IPS-15b (cell line): Measurements from ENCODE around the gene SMARCB1.

Source experiments
- H3K27me3 ChIP-seq: one replicate; pipeline ENCODE4 v1.6.1; 2013; ENCODE audit warnings: low read length; ENCODE audit not compliant: control insufficient read depth, insufficient read depth
- H3K36me3 ChIP-seq: one replicate; pipeline ENCODE4 v1.6.1; 2013; ENCODE audit warnings: low read length; ENCODE audit not compliant: control insufficient read depth, insufficient read depth
- H3K4me1 ChIP-seq: one replicate; pipeline ENCODE4 v1.6.1; 2013; ENCODE audit warnings: mild to moderate bottlenecking, low read length; ENCODE audit not compliant: control insufficient read depth, insufficient read depth
- H3K4me3 ChIP-seq: one replicate; pipeline ENCODE4 v1.5.1; 2013; ENCODE audit warnings: low read depth, low read length
- H3K9ac ChIP-seq: one replicate; pipeline ENCODE4 v1.6.1; 2013; ENCODE audit warnings: low read depth, mild to moderate bottlenecking, low read length
- H3K9me3 ChIP-seq: one replicate; pipeline ENCODE4 v1.6.1; 2013; ENCODE audit warnings: mild to moderate bottlenecking, low read length; ENCODE audit not compliant: control insufficient read depth, insufficient read depth

The SMARCB1 gene

GRCh38 chr22:23786752-23787599 is at the start of gene SMARCB1:
SMARCB1 (plus strand) TSS chr22:23786966; CDS start chr22:23787170, 204 bp downstream.
- peaks cover 8% of the 10 kb centered on the region for H3K36me3 ChIP-seq
- no peaks in the 10 kb centered on the region for H3K27me3 ChIP-seq
- no peaks in the 10 kb centered on the region for H3K9me3 ChIP-seq
- H3K4me3 ChIP-seq = peak within 1 kb of the TSS; percentile 92
- H3K9ac ChIP-seq = peak within 1 kb of the TSS; percentile 95
- peaks cover 7% of the 10 kb centered on the region for H3K4me1 ChIP-seq

DNA sequence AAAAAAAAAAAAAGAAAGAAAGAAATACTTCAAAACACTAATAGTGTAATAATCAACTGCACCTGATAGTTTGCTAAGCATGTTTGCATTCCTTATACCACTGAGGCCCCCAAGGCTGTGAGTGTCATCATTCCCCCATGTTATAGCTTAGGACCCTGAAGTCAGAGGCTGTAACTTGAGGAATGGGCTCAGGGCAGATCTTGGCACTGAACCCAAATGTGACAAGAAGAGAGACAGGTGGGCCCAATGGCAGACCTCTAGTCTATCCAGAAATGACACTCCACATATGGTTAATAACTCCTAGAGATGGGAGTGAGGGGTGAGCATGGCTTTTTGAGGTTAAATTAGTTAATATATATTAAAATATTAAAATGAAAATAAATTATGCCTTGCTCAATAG is 49.1 kb upstream of the SMARCB1 start:
- Histone ChIP-seq H3K36me3 (no peaks in the 10 kb centered on the region), H3K4me3 (no peak overlapping the region), H3K4me1 (no peaks in the 10 kb centered on the region), H3K9me3 (no peaks in the 10 kb centered on the region), H3K27me3 (no peaks in the 10 kb centered on the region), H3K9ac (no peak overlapping the region)

DNA sequence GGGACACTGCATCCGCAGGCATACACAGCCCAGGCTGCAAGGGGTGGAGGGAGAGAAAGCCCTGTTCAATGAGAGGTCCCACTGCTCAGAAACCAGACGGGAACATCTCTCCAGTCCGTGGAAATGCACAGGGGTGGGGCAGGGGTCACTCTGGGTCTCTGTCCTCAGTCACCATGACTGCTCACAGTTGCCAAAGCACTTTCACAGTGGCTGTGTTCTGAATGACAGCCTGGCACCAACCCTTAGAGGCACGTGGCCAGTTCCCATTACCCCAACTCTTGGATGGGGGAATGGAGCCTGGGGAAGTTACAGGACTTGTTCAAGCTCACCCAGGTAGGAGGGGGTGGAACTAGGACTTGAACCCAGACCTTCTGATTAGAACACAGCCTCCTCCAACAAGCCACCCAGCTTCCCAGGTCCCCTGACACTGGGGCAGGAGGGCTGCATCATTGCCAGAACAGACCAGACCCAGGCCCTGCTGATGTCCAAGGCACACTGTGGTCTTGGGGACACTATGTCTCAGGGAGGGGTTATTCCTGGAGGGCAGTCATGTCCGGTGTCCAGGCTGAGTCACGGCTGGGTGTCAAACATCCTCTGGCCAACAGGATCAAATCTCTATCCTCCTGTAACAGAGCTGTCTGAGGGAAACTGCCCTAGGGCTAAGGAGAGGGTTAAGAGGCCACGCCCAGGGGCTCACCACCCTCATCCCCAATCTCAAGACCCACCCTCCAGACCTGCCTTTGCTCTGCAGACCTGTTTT is 44.1 kb upstream of the SMARCB1 start:
- Histone ChIP-seq H3K9me3 (no peaks in the 10 kb centered on the region), H3K27me3 (no peaks in the 10 kb centered on the region), H3K4me3 (no peak overlapping the region), H3K9ac (no peak overlapping the region), H3K4me1 (no peaks in the 10 kb centered on the region), H3K36me3 (peaks cover 13% of the 10 kb centered on the region)

- no peaks in the 10 kb centered on the region for H3K27me3 ChIP-seq
- H3K4me3 ChIP-seq = no peak overlapping the region
- H3K9me3 ChIP-seq = no peaks in the 10 kb centered on the region
- H3K36me3 ChIP-seq = peaks cover 13% of the 10 kb centered on the region
- no peaks in the 10 kb centered on the region for H3K4me1 ChIP-seq
- H3K9ac ChIP-seq = no peak overlapping the region
Observed at GRCh38 chr22:23743303-23743705, 43.5 kb upstream of the SMARCB1 start.

DNA sequence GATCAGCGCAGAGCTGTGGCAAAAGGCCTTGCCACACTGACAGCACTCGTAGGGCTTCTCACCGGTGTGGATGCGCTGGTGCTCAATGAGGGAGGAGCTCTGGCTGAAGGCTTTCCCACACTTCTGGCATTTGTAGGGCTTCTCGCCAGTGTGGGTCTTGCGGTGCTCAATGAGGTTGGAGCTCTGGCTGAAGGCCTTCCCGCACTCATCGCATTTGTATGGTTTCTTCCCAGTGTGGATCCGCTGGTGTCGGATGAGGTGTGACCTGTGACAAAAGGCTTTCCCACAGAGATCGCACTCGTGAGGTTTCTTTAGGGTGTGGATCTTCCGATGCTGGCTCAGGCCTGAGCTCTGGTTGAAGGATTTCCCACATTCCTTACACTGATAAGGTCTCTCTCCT is 42.8 kb upstream of the SMARCB1 start:
- no peak overlapping the region for H3K4me3 ChIP-seq
- peaks cover 13% of the 10 kb centered on the region for H3K36me3 ChIP-seq
- H3K4me1 ChIP-seq = no peaks in the 10 kb centered on the region
- no peaks in the 10 kb centered on the region for H3K27me3 ChIP-seq
- no peak overlapping the region for H3K9ac ChIP-seq
- H3K9me3 ChIP-seq = no peaks in the 10 kb centered on the region

GRCh38 chr22:23744485-23744884 is 42.3 kb upstream of the SMARCB1 start:
- Histone ChIP-seq H3K36me3 (peaks cover 13% of the 10 kb centered on the region), H3K4me3 (no peak overlapping the region), H3K9ac (no peak overlapping the region), H3K27me3 (no peaks in the 10 kb centered on the region), H3K4me1 (no peaks in the 10 kb centered on the region), H3K9me3 (no peaks in the 10 kb centered on the region)

DNA sequence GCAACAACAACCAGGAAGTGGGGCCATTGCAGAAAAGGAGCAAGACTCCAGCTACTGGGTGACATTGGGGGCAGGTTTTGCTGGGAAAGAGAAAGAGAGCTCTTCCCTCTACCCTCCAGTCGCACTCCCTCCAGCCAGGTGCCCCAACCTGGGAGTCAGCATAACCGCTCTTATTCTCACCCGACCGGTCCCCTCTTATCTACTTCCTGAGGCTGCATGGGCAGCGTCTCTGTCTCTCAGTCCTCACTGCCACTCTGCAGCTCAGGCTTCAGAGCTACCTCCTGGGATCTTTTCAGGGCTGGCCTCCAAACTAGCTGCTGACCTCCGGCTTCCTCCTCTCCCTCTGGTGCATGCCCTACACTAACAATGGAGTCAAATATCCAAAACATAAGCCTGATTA is 41.0 kb upstream of the SMARCB1 start:
- Histone ChIP-seq H3K4me3 (no peak overlapping the region), H3K9me3 (no peaks in the 10 kb centered on the region), H3K27me3 (no peaks in the 10 kb centered on the region), H3K4me1 (no peaks in the 10 kb centered on the region), H3K36me3 (peaks cover 13% of the 10 kb centered on the region), H3K9ac (no peak overlapping the region)

GRCh38 chr22:23749841-23750301 is 36.9 kb upstream of the SMARCB1 start:
- Histone ChIP-seq H3K36me3 (no peaks in the 10 kb centered on the region), H3K9ac (no peak overlapping the region), H3K4me3 (peak overlapping the region; percentile 78), H3K9me3 (no peaks in the 10 kb centered on the region), H3K4me1 (no peaks in the 10 kb centered on the region), H3K27me3 (no peaks in the 10 kb centered on the region)

- Histone ChIP-seq H3K36me3 (no peaks in the 10 kb centered on the region), H3K9me3 (no peaks in the 10 kb centered on the region), H3K4me1 (no peaks in the 10 kb centered on the region), H3K4me3 (peak overlapping the region; percentile 78), H3K27me3 (no peaks in the 10 kb centered on the region), H3K9ac (no peak overlapping the region)
Observed at GRCh38 chr22:23750367-23750713, 36.4 kb upstream of the SMARCB1 start.

DNA sequence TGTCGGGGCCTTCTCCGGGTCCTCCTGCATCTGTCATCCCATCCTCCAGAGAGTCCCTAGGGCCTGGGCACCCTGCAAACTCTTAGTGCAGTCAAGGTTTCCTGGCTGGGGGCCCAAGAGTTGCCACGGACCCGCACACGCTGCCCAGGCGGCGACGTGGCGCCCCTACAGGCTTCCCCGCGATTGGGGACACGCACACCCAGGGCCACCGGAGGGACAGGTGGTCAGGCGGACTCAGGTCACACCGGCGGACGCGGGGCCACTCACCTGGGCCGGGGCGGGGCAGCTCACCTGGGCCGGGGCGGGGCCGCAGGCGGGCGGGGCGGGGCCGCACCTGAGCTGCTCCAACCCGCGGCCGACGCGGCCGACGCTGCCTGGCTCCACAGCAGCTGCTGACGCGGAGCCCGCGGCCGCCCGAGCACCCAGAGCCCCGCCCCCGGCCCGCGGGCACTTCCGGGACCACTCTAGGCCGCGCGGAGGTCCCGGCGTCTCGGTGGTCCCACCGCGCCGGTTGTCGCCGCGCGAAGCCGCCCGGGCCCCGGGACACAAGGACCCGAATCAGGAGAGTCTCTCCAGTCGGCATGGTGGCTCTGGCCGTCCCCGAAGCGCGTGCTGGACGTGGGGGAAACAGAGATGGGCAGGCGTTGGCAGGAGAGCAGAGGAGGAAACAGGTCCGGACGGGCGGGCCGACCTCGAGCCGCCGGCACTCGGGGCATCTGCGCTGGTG is 35.9 kb upstream of the SMARCB1 start, which contains the start of gene ZNF70:
TSS of gene ZNF70 (minus strand) at position 399 of the 727 bp plus-strand sequence. CDS start 5,972 bp downstream, outside the sequence.
- Histone ChIP-seq H3K4me1 (no peaks in the 10 kb centered on the region), H3K9me3 (no peaks in the 10 kb centered on the region), H3K36me3 (no peaks in the 10 kb centered on the region), H3K27me3 (no peaks in the 10 kb centered on the region), H3K4me3 (peak within 1 kb of the TSS; percentile 85), H3K9ac (peak within 1 kb of the TSS; percentile 79)

GRCh38 chr22:23751441-23751996 is 35.2 kb upstream of the SMARCB1 start:
- Histone ChIP-seq H3K27me3 (no peaks in the 10 kb centered on the region), H3K9ac (peak overlapping the region; percentile 79), H3K4me3 (peak overlapping the region; percentile 85), H3K4me1 (no peaks in the 10 kb centered on the region), H3K9me3 (no peaks in the 10 kb centered on the region), H3K36me3 (no peaks in the 10 kb centered on the region)
